Astrocyte (in vitro differentiated cells and primary cell): ENCODE measurements around the gene HDDC2. TPM values are rescaled to one million over a fixed set of nuclear protein-coding genes. Genes with fewer than 3 reads are reported as not detected.

ENCODE experiments used
- DNase-seq: peaks from one replicate; pipeline ENCODE4 v3.0.0-alpha.2; 2010; ENCODE audit warnings: low read depth
- FAIRE-seq: peaks from 2 replicates; lab custom pipeline; 2011; peaks lifted over from hg19 to GRCh38; lab: Jason Lieb, UNC
- H2AFZ ChIP-seq: 2 replicates; pipeline ENCODE4 v1.6.0; 2012; ENCODE audit warnings: low read depth, low read length, inconsistent platforms
- H3K27ac ChIP-seq: 2 replicates; pipeline ENCODE4 v1.5.1; 2011; ENCODE audit warnings: low read depth, low read length, inconsistent platforms
- H3K27me3 ChIP-seq: 2 replicates; pipeline ENCODE4 v1.6.0; 2011; ENCODE audit warnings: low read length, inconsistent platforms; ENCODE audit not compliant: insufficient read depth
- H3K36me3 ChIP-seq: 2 replicates; pipeline ENCODE4 v1.5.1; 2011; ENCODE audit warnings: low read length, inconsistent platforms; ENCODE audit not compliant: insufficient read depth
- H3K4me1 ChIP-seq: 2 replicates; pipeline ENCODE4 v1.5.1; 2011; ENCODE audit warnings: low read length, inconsistent platforms; ENCODE audit not compliant: insufficient read depth
- H3K4me2 ChIP-seq: 2 replicates; pipeline ENCODE4 v1.6.0; 2012; ENCODE audit warnings: low read length, inconsistent platforms
- H3K4me3 ChIP-seq: 2 replicates; pipeline ENCODE4 v1.5.1; 2011; ENCODE audit warnings: low read depth, mild to moderate bottlenecking, low read length, inconsistent platforms; ENCODE audit not compliant: insufficient read depth
- H3K79me2 ChIP-seq: 2 replicates; pipeline ENCODE4 v1.6.0; 2012; ENCODE audit warnings: mild to moderate bottlenecking, low read length, inconsistent platforms; ENCODE audit not compliant: insufficient read depth
- H3K9ac ChIP-seq: 2 replicates; pipeline ENCODE4 v1.6.0; 2012; ENCODE audit warnings: mild to moderate bottlenecking, low read length, inconsistent platforms
- H3K9me3 ChIP-seq: 2 replicates; pipeline ENCODE4 v1.5.1; 2012; ENCODE audit warnings: low read depth, mild to moderate bottlenecking, low read length, inconsistent platforms; ENCODE audit not compliant: insufficient read depth
- H4K20me1 ChIP-seq: 2 replicates; pipeline ENCODE4 v1.6.0; 2012; ENCODE audit warnings: low read length, inconsistent platforms; ENCODE audit not compliant: insufficient read depth
- H3K27ac Mint-ChIP-seq: one replicate; pipeline ENCODE4 v1.8.0; 2021; ENCODE audit warnings: mild to moderate bottlenecking, mixed read lengths; ENCODE audit not compliant: unreplicated experiment
- H3K27me3 Mint-ChIP-seq: one replicate; pipeline ENCODE4 v1.8.0; 2021; ENCODE audit warnings: low read depth, mixed read lengths; ENCODE audit not compliant: unreplicated experiment
- H3K36me3 Mint-ChIP-seq: one replicate; pipeline ENCODE4 v1.8.0; 2021; ENCODE audit warnings: low read depth, mixed read lengths; ENCODE audit not compliant: unreplicated experiment
- H3K4me1 Mint-ChIP-seq: one replicate; pipeline ENCODE4 v1.8.0; 2021; ENCODE audit warnings: low read depth, mixed read lengths; ENCODE audit not compliant: unreplicated experiment
- H3K4me3 Mint-ChIP-seq: one replicate; pipeline ENCODE4 v1.8.0; 2021; ENCODE audit warnings: mild to moderate bottlenecking, moderate library complexity, mixed read lengths; ENCODE audit not compliant: unreplicated experiment
- H3K9me3 Mint-ChIP-seq: one replicate; pipeline ENCODE4 v1.8.0; 2021; ENCODE audit warnings: mild to moderate bottlenecking, mixed read lengths; ENCODE audit not compliant: unreplicated experiment
- EZH2 ChIP-seq: IDR thresholded peaks from 2 replicates; pipeline ENCODE4 v1.6.1; 2012; ENCODE audit warnings: mild to moderate bottlenecking, low read length, inconsistent platforms; ENCODE audit not compliant: insufficient read depth
- total RNA-seq: library from RNA; stranded (reverse); gene quantifications from 2 replicates; pipeline ENCODE4 v1.2.1, GENCODE V29; 2021
- TF ChIP-seq, protein P1 (sequence below): IDR thresholded peaks from 2 replicates; pipeline ENCODE4 v1.5.1; 2011; ENCODE audit warnings: low read depth, mild to moderate bottlenecking, inconsistent platforms, low read length, moderate library complexity; ENCODE audit not compliant: insufficient read depth

Gene HDDC2
- total RNA-seq, 1 donor from 2014 or later, result 53.5 TPM

GRCh38 chr6:125271486-125272159, 30.1 kb downstream of the HDDC2 start:
- Histone ChIP-seq H3K27me3 (no peaks in the 10 kb centered on the region), H3K36me3 (peaks cover 11% of the 10 kb centered on the region), H3K9ac (no peak overlapping the region), H4K20me1 (no peaks in the 10 kb centered on the region), H3K9me3 (no peaks in the 10 kb centered on the region), H3K27ac (no peak overlapping the region), H3K4me1 (peaks cover 7% of the 10 kb centered on the region), H3K79me2 (no peaks in the 10 kb centered on the region), H2AFZ (no peak overlapping the region), H3K4me2 (no peak overlapping the region), H3K4me3 (no peak overlapping the region)
- DNase-seq, result no peak
- Mint-ChIP-seq H3K36me3 (peaks cover 25% of the 10 kb centered on the region), H3K4me1 (no peaks in the 10 kb centered on the region), H3K27me3 (no peaks in the 10 kb centered on the region), H3K9me3 (no peaks in the 10 kb centered on the region), H3K27ac (no peak overlapping the region), H3K4me3 (no peak overlapping the region)
- TF ChIP-seq, protein P1, sequence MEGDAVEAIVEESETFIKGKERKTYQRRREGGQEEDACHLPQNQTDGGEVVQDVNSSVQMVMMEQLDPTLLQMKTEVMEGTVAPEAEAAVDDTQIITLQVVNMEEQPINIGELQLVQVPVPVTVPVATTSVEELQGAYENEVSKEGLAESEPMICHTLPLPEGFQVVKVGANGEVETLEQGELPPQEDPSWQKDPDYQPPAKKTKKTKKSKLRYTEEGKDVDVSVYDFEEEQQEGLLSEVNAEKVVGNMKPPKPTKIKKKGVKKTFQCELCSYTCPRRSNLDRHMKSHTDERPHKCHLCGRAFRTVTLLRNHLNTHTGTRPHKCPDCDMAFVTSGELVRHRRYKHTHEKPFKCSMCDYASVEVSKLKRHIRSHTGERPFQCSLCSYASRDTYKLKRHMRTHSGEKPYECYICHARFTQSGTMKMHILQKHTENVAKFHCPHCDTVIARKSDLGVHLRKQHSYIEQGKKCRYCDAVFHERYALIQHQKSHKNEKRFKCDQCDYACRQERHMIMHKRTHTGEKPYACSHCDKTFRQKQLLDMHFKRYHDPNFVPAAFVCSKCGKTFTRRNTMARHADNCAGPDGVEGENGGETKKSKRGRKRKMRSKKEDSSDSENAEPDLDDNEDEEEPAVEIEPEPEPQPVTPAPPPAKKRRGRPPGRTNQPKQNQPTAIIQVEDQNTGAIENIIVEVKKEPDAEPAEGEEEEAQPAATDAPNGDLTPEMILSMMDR, result no peak
- TF ChIP-seq EZH2, result no peak
- no peak for FAIRE-seq

- Mint-ChIP-seq H3K4me3 (no peak overlapping the region), H3K4me1 (no peaks in the 10 kb centered on the region), H3K36me3 (peaks cover 21% of the 10 kb centered on the region), H3K27ac (no peak overlapping the region), H3K9me3 (no peaks in the 10 kb centered on the region), H3K27me3 (no peaks in the 10 kb centered on the region)
- H4K20me1 ChIP-seq, result no peaks in the 10 kb centered on the region
- no peak overlapping the region for H3K9ac ChIP-seq
- H2AFZ ChIP-seq, result no peak overlapping the region
- H3K79me2 ChIP-seq, result no peaks in the 10 kb centered on the region
- no peak overlapping the region for H3K4me2 ChIP-seq
- no peaks in the 10 kb centered on the region for H3K27me3 ChIP-seq
- no peak for TF ChIP-seq EZH2
- TF ChIP-seq, protein P1, result no peak
- FAIRE-seq, result no peak
- H3K9me3 ChIP-seq, result no peaks in the 10 kb centered on the region
- H3K36me3 ChIP-seq, result peaks cover 1% of the 10 kb centered on the region
- H3K4me1 ChIP-seq, result peaks cover 7% of the 10 kb centered on the region
- H3K4me3 ChIP-seq, result no peak overlapping the region
- no peak overlapping the region for H3K27ac ChIP-seq
- DNase-seq, result no peak
Measured at GRCh38 chr6:125270380-125270779, 31.4 kb downstream of the HDDC2 start.

GRCh38 chr6:125269328-125269985, 32.3 kb downstream of the HDDC2 start:
- H3K9ac ChIP-seq, result no peak overlapping the region
- H3K36me3 ChIP-seq, result no peaks in the 10 kb centered on the region
- no peak for TF ChIP-seq EZH2
- TF ChIP-seq, protein P1, result no peak
- Mint-ChIP-seq H3K9me3 (no peaks in the 10 kb centered on the region), H3K27me3 (no peaks in the 10 kb centered on the region), H3K4me3 (no peak overlapping the region), H3K27ac (no peak overlapping the region), H3K4me1 (no peaks in the 10 kb centered on the region), H3K36me3 (peaks cover 20% of the 10 kb centered on the region)
- no peaks in the 10 kb centered on the region for H3K27me3 ChIP-seq
- H4K20me1 ChIP-seq, result no peaks in the 10 kb centered on the region
- no peak overlapping the region for H3K27ac ChIP-seq
- H3K4me2 ChIP-seq, result no peak overlapping the region
- DNase-seq (no peak), FAIRE-seq (no peak)
- H3K4me1 ChIP-seq, result peaks cover 7% of the 10 kb centered on the region
- no peaks in the 10 kb centered on the region for H3K79me2 ChIP-seq
- no peaks in the 10 kb centered on the region for H3K9me3 ChIP-seq
- H3K4me3 ChIP-seq, result no peak overlapping the region
- H2AFZ ChIP-seq, result no peak overlapping the region
